Measurements from ENCODE around the gene UBXN4. TPM values are rescaled to one million over a fixed set of nuclear protein-coding genes. Genes with fewer than 3 reads are reported as not detected.

Gene UBXN4
- total and polyA plus RNA-seq, 2 of the 13 experiments (the other 11 are each of a cell fraction or from before 2014, with no cell fraction given), result 74.2 to 104 TPM

DNA sequence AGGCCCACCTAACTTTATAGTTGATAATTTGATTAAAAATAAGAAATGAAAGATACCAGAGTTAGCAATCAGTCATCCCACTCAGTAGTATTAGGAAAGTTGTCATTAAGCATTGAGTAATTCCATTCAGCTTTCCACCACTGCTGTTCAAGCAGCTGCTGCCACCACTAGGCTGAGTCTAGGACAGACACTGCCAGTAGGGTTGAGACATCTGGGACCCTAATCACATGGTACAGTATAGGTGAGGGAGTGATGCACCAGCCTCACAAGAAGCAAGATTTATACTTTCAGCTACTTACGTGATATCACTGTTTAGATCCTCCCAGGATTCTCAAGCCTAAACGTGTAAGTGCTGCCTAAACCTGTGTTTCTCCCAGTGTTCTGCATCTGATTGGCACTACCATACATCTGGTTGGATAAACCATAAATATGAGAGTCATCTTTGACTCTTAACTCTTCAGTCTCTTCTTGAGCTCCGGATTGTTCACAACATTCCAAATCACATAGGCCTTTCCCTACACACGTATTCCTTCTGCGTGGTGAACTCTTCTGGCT lies 3.2 kb downstream of the UBXN4 start (continued):
- TF ChIP-seq ZNF225 (CRISPR knock-in tag; IDR thresholded peaks at IDR 0.05) (no peak), POGZ (CRISPR knock-in tag; IDR thresholded peaks at IDR 0.05) (peak; percentile 59; the same call in 1 of the 2 replicates), RAD21 (CRISPR knock-in tag; IDR thresholded peaks at IDR 0.05) (0 out of 2 replicates have a peak, but pooled peaks have one; percentile 25), TCF7L2 (IDR thresholded peaks at IDR 0.05; ENCODE audit: low read depth, low read length) (no peak), U2AF1 (optimal IDR thresholded peaks at IDR 0.05; ENCODE audit: low read depth, low read length) (no peak), SATB2 (CRISPR knock-in tag; IDR thresholded peaks at IDR 0.05) (no peak), MAFF (IDR thresholded peaks at IDR 0.05; ENCODE audit: low read depth, low read length) (no peak), KDM5A (IDR thresholded peaks at IDR 0.05; ENCODE audit: borderline replicate concordance, low read length) (no peak), HDAC2 (CRISPR knock-in tag; IDR thresholded peaks at IDR 0.05) (0 out of 2 replicates have a peak, but pooled peaks have one; percentile 23), SSRP1 (CRISPR knock-in tag; IDR thresholded peaks at IDR 0.05) (0 out of 2 replicates have a peak, but pooled peaks have one; percentile 32), ELF1 (CRISPR knock-in tag; IDR thresholded peaks at IDR 0.05) (no peak), THAP11 (CRISPR knock-in tag; IDR thresholded peaks at IDR 0.05) (peak; percentile 40; the same call in 1 of the 2 replicates)
- TF ChIP-seq, protein P1, sequence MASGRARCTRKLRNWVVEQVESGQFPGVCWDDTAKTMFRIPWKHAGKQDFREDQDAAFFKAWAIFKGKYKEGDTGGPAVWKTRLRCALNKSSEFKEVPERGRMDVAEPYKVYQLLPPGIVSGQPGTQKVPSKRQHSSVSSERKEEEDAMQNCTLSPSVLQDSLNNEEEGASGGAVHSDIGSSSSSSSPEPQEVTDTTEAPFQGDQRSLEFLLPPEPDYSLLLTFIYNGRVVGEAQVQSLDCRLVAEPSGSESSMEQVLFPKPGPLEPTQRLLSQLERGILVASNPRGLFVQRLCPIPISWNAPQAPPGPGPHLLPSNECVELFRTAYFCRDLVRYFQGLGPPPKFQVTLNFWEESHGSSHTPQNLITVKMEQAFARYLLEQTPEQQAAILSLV (CRISPR knock-in tag; IDR thresholded peaks at IDR 0.05; ENCODE audit: borderline replicate concordance), result no peak
- TF ChIP-seq, protein P2, sequence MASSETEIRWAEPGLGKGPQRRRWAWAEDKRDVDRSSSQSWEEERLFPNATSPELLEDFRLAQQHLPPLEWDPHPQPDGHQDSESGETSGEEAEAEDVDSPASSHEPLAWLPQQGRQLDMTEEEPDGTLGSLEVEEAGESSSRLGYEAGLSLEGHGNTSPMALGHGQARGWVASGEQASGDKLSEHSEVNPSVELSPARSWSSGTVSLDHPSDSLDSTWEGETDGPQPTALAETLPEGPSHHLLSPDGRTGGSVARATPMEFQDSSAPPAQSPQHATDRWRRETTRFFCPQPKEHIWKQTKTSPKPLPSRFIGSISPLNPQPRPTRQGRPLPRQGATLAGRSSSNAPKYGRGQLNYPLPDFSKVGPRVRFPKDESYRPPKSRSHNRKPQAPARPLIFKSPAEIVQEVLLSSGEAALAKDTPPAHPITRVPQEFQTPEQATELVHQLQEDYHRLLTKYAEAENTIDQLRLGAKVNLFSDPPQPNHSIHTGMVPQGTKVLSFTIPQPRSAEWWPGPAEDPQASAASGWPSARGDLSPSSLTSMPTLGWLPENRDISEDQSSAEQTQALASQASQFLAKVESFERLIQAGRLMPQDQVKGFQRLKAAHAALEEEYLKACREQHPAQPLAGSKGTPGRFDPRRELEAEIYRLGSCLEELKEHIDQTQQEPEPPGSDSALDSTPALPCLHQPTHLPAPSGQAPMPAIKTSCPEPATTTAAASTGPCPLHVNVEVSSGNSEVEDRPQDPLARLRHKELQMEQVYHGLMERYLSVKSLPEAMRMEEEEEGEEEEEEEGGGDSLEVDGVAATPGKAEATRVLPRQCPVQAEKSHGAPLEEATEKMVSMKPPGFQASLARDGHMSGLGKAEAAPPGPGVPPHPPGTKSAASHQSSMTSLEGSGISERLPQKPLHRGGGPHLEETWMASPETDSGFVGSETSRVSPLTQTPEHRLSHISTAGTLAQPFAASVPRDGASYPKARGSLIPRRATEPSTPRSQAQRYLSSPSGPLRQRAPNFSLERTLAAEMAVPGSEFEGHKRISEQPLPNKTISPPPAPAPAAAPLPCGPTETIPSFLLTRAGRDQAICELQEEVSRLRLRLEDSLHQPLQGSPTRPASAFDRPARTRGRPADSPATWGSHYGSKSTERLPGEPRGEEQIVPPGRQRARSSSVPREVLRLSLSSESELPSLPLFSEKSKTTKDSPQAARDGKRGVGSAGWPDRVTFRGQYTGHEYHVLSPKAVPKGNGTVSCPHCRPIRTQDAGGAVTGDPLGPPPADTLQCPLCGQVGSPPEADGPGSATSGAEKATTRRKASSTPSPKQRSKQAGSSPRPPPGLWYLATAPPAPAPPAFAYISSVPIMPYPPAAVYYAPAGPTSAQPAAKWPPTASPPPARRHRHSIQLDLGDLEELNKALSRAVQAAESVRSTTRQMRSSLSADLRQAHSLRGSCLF (CRISPR knock-in tag; IDR thresholded peaks at IDR 0.05; ENCODE audit: borderline replicate concordance), result no peak
- TF ChIP-seq, protein P3, sequence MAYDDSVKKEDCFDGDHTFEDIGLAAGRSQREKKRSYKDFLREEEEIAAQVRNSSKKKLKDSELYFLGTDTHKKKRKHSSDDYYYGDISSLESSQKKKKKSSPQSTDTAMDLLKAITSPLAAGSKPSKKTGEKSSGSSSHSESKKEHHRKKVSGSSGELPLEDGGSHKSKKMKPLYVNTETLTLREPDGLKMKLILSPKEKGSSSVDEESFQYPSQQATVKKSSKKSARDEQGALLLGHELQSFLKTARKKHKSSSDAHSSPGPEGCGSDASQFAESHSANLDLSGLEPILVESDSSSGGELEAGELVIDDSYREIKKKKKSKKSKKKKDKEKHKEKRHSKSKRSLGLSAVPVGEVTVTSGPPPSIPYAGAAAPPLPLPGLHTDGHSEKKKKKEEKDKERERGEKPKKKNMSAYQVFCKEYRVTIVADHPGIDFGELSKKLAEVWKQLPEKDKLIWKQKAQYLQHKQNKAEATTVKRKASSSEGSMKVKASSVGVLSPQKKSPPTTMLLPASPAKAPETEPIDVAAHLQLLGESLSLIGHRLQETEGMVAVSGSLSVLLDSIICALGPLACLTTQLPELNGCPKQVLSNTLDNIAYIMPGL (CRISPR knock-in tag; IDR thresholded peaks at IDR 0.05; ENCODE audit: borderline replicate concordance in 1 of 2, low read depth in 1 of 2), result peak in 1 of 2 experiments; percentile 24; a peak in 1 of 4 replicates
- TF ChIP-seq, protein P4, sequence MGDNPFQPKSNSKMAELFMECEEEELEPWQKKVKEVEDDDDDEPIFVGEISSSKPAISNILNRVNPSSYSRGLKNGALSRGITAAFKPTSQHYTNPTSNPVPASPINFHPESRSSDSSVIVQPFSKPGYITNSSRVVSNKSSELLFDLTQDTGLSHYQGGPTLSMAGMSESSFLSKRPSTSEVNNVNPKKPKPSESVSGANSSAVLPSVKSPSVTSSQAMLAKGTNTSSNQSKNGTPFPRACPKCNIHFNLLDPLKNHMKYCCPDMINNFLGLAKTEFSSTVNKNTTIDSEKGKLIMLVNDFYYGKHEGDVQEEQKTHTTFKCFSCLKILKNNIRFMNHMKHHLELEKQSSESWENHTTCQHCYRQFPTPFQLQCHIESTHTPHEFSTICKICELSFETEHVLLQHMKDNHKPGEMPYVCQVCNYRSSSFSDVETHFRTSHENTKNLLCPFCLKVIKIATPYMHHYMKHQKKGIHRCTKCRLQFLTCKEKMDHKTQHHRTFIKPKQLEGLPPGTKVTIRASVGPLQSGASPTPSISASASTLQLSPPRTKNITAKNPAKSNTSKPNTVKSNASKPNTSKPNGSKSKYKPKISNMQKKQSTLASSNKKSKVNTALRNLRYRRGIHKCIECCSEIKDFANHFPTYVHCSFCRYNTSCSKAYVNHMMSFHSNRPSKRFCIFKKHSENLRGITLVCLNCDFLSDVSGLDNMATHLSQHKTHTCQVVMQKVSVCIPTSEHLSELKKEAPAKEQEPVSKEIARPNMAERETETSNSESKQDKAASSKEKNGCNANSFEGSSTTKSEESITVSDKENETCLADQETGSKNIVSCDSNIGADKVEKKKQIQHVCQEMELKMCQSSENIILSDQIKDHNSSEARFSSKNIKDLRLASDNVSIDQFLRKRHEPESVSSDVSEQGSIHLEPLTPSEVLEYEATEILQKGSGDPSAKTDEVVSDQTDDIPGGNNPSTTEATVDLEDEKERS (CRISPR knock-in tag; IDR thresholded peaks at IDR 0.05), result peak; percentile 68; the same call in 1 of the 2 replicates
- TF ChIP-seq, protein P5, sequence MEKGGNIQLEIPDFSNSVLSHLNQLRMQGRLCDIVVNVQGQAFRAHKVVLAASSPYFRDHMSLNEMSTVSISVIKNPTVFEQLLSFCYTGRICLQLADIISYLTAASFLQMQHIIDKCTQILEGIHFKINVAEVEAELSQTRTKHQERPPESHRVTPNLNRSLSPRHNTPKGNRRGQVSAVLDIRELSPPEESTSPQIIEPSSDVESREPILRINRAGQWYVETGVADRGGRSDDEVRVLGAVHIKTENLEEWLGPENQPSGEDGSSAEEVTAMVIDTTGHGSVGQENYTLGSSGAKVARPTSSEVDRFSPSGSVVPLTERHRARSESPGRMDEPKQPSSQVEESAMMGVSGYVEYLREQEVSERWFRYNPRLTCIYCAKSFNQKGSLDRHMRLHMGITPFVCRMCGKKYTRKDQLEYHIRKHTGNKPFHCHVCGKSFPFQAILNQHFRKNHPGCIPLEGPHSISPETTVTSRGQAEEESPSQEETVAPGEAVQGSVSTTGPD (CRISPR knock-in tag; IDR thresholded peaks at IDR 0.05), result no peak

Data from HepG2 (cell line).